GM12878 (cell line): ENCODE data around the gene C7orf33. TPM values are rescaled to one million over a fixed set of nuclear protein-coding genes. Genes with fewer than 3 reads are reported as not detected.

Experiments
- ATAC-seq: fragments of 200-7000 bp; cut with Tn5 transposase; 3 replicates; pipeline ENCODE4 v1.9.1; 2020; ENCODE audit warnings: mild to moderate bottlenecking, moderate library complexity
- BruUV-seq: library from RNA; stranded (reverse); fragments of 400-500 nt; replicated peaks from 2 replicates; lab custom pipeline; 2021; lab: Mats Ljungman, UMichigan
- CTCF ChIA-PET: fragments of 300-600 bp; sonication (Branson Sonifier 250); formaldehyde crosslinking; extraction: SDS; loops from one replicate; lab custom pipeline; 2021; ENCODE audit warnings: inconsistent platforms; lab: Yijun Ruan, JAX
- POLR2A ChIA-PET: fragments of 350-600 bp; formaldehyde crosslinking; extraction: SDS; loops from one replicate; lab custom pipeline; 2021; ENCODE audit warnings: inconsistent platforms; lab: Charles Lee
- RAD21 ChIA-PET: fragments of 300-600 bp; sonication (Branson Sonifier 250); formaldehyde crosslinking; loops from one replicate; lab custom pipeline; 2023; ENCODE audit warnings: antibody characterized with exemption; ENCODE audit not compliant: unreplicated experiment; lab: Charles Lee
- SMC1A ChIA-PET: fragments of 300-600 bp; sonication (Branson Sonifier 250); formaldehyde crosslinking; loops from one replicate; lab custom pipeline; 2023; ENCODE audit not compliant: unreplicated experiment, uncharacterized antibody; lab: Charles Lee
- DNase-seq: peaks from one replicate; pipeline ENCODE4 v3.0.0-alpha.2; 2011; ENCODE audit warnings: low read depth, low spot score
- FAIRE-seq: peaks from 3 replicates; lab custom pipeline; 2011; peaks lifted over from hg19 to GRCh38; lab: Jason Lieb, UNC
- H2AFZ ChIP-seq: 2 replicates; pipeline ENCODE4 v1.6.0; 2011; ENCODE audit warnings: low read depth, low read length, control low read depth; ENCODE audit not compliant: control insufficient read depth
- H3K27ac ChIP-seq: 2 replicates; pipeline ENCODE4 v1.5.1; 2011; ENCODE audit warnings: control low read depth; ENCODE audit not compliant: control insufficient read depth, insufficient read depth
- H3K27me3 ChIP-seq, 2 experiments: replicated peaks in 1 of 2; 2 replicates each; pipeline versions ENCODE4 v1.6.0 to v1.6.1; 2011; ENCODE audit warnings: low read length in 1 of 2; ENCODE audit not compliant: control insufficient read depth in 2 of 2, insufficient read depth in 2 of 2
- H3K36me3 ChIP-seq, 2 experiments: 2 replicates each; pipeline ENCODE4 v1.5.1; 2011; ENCODE audit warnings: low read length in 1 of 2; ENCODE audit not compliant: control insufficient read depth in 2 of 2, insufficient read depth in 2 of 2
- H3K4me1 ChIP-seq: 2 replicates; pipeline ENCODE4 v1.6.1; 2011; ENCODE audit warnings: mild to moderate bottlenecking, low read length, moderate library complexity, mixed read lengths; ENCODE audit not compliant: control insufficient read depth, insufficient read depth
- H3K4me2 ChIP-seq: 2 replicates; pipeline ENCODE4 v1.6.0; 2011; ENCODE audit warnings: control low read depth; ENCODE audit not compliant: control insufficient read depth, insufficient read depth
- H3K4me3 ChIP-seq: fragments of 200-600 bp; sonication (generic); 2 replicates; pipeline ENCODE4 v1.5.1; 2016
- H3K79me2 ChIP-seq: 2 replicates; pipeline ENCODE4 v1.6.0; 2011; ENCODE audit warnings: low read length; ENCODE audit not compliant: control insufficient read depth, insufficient read depth
- H3K9ac ChIP-seq: 2 replicates; pipeline ENCODE4 v1.8.0; 2011; ENCODE audit warnings: low read length, control low read depth, mixed read lengths; ENCODE audit not compliant: control insufficient read depth, insufficient read depth
- H3K9me3 ChIP-seq: replicated peaks from 3 replicates; pipeline ENCODE4 v1.5.1; 2011; ENCODE audit warnings: mild to moderate bottlenecking, low read length; ENCODE audit not compliant: control insufficient read depth, insufficient read depth
- H4K20me1 ChIP-seq: 2 replicates; pipeline ENCODE4 v1.6.0; 2011; ENCODE audit not compliant: control insufficient read depth, insufficient read depth
- BACH1 ChIP-seq: fragments of 450-650 bp; IDR thresholded peaks from 2 replicates; pipeline ENCODE4 v1.6.1; 2017; ENCODE audit warnings: mild to moderate bottlenecking, borderline replicate concordance
- ETV6 ChIP-seq, 2 experiments: fragments of 450-650 bp in 1 of 2; IDR thresholded peaks in 1 of 2; conservative IDR thresholded peaks in 1 of 2; 2 replicates each; pipeline ENCODE4 v1.6.1; 2014; ENCODE audit warnings: antibody characterized with exemption in 1 of 2, borderline replicate concordance in 1 of 2, low read depth in 1 of 2, mild to moderate bottlenecking in 1 of 2, moderate library complexity in 1 of 2
- HDGF ChIP-seq: fragments of 450-650 bp; IDR thresholded peaks from 2 replicates; pipeline ENCODE4 v1.6.1; 2016; ENCODE audit warnings: antibody characterized with exemption
- JUND ChIP-seq: IDR thresholded peaks from 2 replicates; pipeline ENCODE4 v1.6.1; 2012; ENCODE audit warnings: low read depth, mild to moderate bottlenecking, low read length, improper control_type of control experiment, moderate library complexity
- LARP7 ChIP-seq: fragments of 450-650 bp; IDR thresholded peaks from 2 replicates; pipeline ENCODE4 v1.6.1; 2017; ENCODE audit warnings: mild to moderate bottlenecking
- MEF2A ChIP-seq: IDR thresholded peaks from 2 replicates; pipeline ENCODE4 v1.6.1; 2011; ENCODE audit warnings: low read depth, mild to moderate bottlenecking, low read length, moderate library complexity; ENCODE audit not compliant: insufficient read depth
- MTA2 ChIP-seq: fragments of 450-650 bp; IDR thresholded peaks from 2 replicates; pipeline ENCODE4 v1.6.1; 2016; ENCODE audit warnings: low read depth, mild to moderate bottlenecking, moderate library complexity
- NKRF ChIP-seq: fragments of 450-650 bp; conservative IDR thresholded peaks from 2 replicates; pipeline ENCODE4 v1.6.1; 2017; ENCODE audit warnings: mild to moderate bottlenecking, moderate library complexity
- NR2C1 ChIP-seq: fragments of 450-650 bp; IDR thresholded peaks from 2 replicates; pipeline ENCODE4 v1.6.1; 2017; ENCODE audit warnings: antibody characterized with exemption, mild to moderate bottlenecking, moderate library complexity
- PAX8 ChIP-seq: fragments of 450-650 bp; IDR thresholded peaks from 2 replicates; pipeline ENCODE4 v1.6.1; 2017; ENCODE audit warnings: mild to moderate bottlenecking, moderate library complexity
- POU2F2 ChIP-seq: IDR thresholded peaks from 3 replicates; pipeline ENCODE4 v1.6.1; 2011; ENCODE audit warnings: low read depth, mild to moderate bottlenecking, low read length, borderline replicate concordance
- RFX5 ChIP-seq: IDR thresholded peaks from 2 replicates; pipeline ENCODE4 v1.6.1; 2011; ENCODE audit warnings: low read depth, low read length, improper control_type of control experiment
- SMAD5 ChIP-seq: IDR thresholded peaks from 2 replicates; pipeline ENCODE4 v1.6.1; 2016; ENCODE audit warnings: antibody characterized with exemption, low read depth
- SMC3 ChIP-seq: IDR thresholded peaks from 2 replicates; pipeline ENCODE4 v1.6.1; 2011; ENCODE audit warnings: low read length, improper control_type of control experiment, borderline replicate concordance
- SRF ChIP-seq, 2 experiments: IDR thresholded peaks; 2 replicates each; pipeline ENCODE4 v1.6.1; 2011; ENCODE audit warnings: low read depth in 2 of 2, low read length in 2 of 2, mild to moderate bottlenecking in 1 of 2, moderate library complexity in 1 of 2
- SUZ12 ChIP-seq: fragments of 200-600 bp; sonication (generic); IDR thresholded peaks from one replicate; pipeline ENCODE4 v1.6.1; 2018; ENCODE audit warnings: antibody characterized with exemption, mild to moderate bottlenecking; ENCODE audit not compliant: unreplicated experiment
- ZBTB33 ChIP-seq: fragments of 450-650 bp; IDR thresholded peaks from 2 replicates; pipeline ENCODE4 v1.6.1; 2017; ENCODE audit warnings: mild to moderate bottlenecking
- ZNF384 ChIP-seq: IDR thresholded peaks from 2 replicates; pipeline ENCODE4 v1.6.1; 2012; ENCODE audit warnings: low read depth, mild to moderate bottlenecking, low read length, improper control_type of control experiment, borderline replicate concordance
- ZSCAN29 ChIP-seq: fragments of 450-650 bp; IDR thresholded peaks from 2 replicates; pipeline ENCODE4 v1.6.1; 2017; ENCODE audit warnings: mild to moderate bottlenecking, moderate library complexity
- WGBS: methylation state at CpG from one replicate; pipeline ENCODE4 v1.1.6; 2016; ENCODE audit warnings: low lambda C conversion rate; ENCODE audit not compliant: insufficient replicate concordance, insufficient coverage; ENCODE audit errors: missing lambda C conversion rate; 5-methylcytosine and 5-hydroxymethylcytosine counted together
- in situ Hi-C: fragments of 300-500 bp; cut with MboI; formaldehyde crosslinking; loops from 9 replicates; pipeline ENCODE4 v1.14.3; 2018; ENCODE audit warnings: mixed read lengths
- intact Hi-C: fragments of 100-400 bp; cut with micrococcal nuclease; formaldehyde crosslinking; loops from one replicate; pipeline ENCODE4 v1.14.2; 2022; ENCODE audit not compliant: unreplicated experiment
- polyA plus RNA-seq, 11 experiments: library from polyadenylated mRNA; depleted of rRNA in 4 of 11; unstranded in 6 of 11; stranded (reverse) in 5 of 11; fragments of >200 nt; fragmentation: Nextera tagmentation in 4 of 11; fragmentation: Illumina TruSeq in 1 of 11; extraction: Ambion mirVana in 4 of 11; extraction: Trizol in 1 of 11; gene quantifications; 1 replicate in 1 of 11; 2 replicates in 10 of 11; pipeline versions ENCODE4 v1.2.1 to v1.2.3, GENCODE V29; 2011 to 2016; ENCODE audit warnings: inconsistent platforms in 2 of 11, missing spikeins in 2 of 11, low read depth in 1 of 11
- total RNA-seq, 4 experiments: library from RNA; depleted of rRNA in 3 of 4; stranded (reverse); fragments of >200 nt in 3 of 4; fragmentation: Illumina TruSeq in 1 of 4; extraction: Trizol in 1 of 4; gene quantifications; 2 replicates each; pipeline versions ENCODE4 v1.2.1 to v1.2.3, GENCODE V29; 2013 to 2021

The C7orf33 gene
- total and polyA plus RNA-seq, 10 of the 15 experiments (the other 5 are each of a cell fraction or from before 2014, with no cell fraction given): not detected

GRCh38 chr7:148580446-148580845 lies 10.1 kb upstream of the C7orf33 start (continued):
- TF ChIP-seq ZBTB33: no peak
- no peak for TF ChIP-seq ZNF384
- TF ChIP-seq NR2C1: no peak
- no peak for TF ChIP-seq POU2F2
- no peak for TF ChIP-seq ETV6 (conservative IDR thresholded peaks at IDR 0.05 in 1 of 2, IDR thresholded peaks at IDR 0.05 in 1 of 2; ENCODE audit: borderline replicate concordance in 1 of 2, low read depth in 1 of 2)

- Histone ChIP-seq H4K20me1 (no peaks in the 10 kb centered on the region), H2AFZ (no peak overlapping the region), H3K27me3 (no peaks in the 10 kb centered on the region; a peak in 1 of 4 replicates), H3K9me3 (peaks cover 2% of the 10 kb centered on the region; the same call in 1 of the 3 replicates), H3K9ac (no peak overlapping the region), H3K36me3 (no peaks in the 10 kb centered on the region), H3K4me2 (no peak overlapping the region), H3K27ac (no peak overlapping the region), H3K4me1 (peaks cover 9% of the 10 kb centered on the region), H3K79me2 (no peaks in the 10 kb centered on the region), H3K4me3 (no peak overlapping the region)
- 53% methylated on average over 3 of the region's 3 CpGs for WGBS
- ChIA-PET SMC1A (no interaction called here), CTCF (no interaction called here), RAD21 (interaction anchor here (0.7 kb wide), 1 partner anchor 381 kb away, joined by 3 read pairs; no protein-coding TSS in a partner anchor), POLR2A (no interaction called here)
- in situ Hi-C loops (no loop called here), intact Hi-C loops (loop anchor here (5.0 kb wide), 1 partner anchor 74 kb away; no protein-coding TSS in a partner anchor)
- no peak for DNase-seq
- FAIRE-seq: no peak
- ATAC-seq: no peak
- no TSS peak for BruUV-seq
- TF ChIP-seq LARP7: no peak
- no peak for TF ChIP-seq HDGF
- TF ChIP-seq SMAD5: no peak
- no peak for TF ChIP-seq NR2C1
- no peak for TF ChIP-seq NKRF
- no peak for TF ChIP-seq RFX5
- no peak for TF ChIP-seq SMC3
- TF ChIP-seq SRF (IDR thresholded peaks at IDR 0.05; ENCODE audit: low read depth in 2 of 2, low read length in 2 of 2): no peak
- TF ChIP-seq JUND: no peak
- TF ChIP-seq BACH1: no peak
- no peak for TF ChIP-seq MEF2A
- TF ChIP-seq MTA2: no peak
- no peak for TF ChIP-seq PAX8
- no peak for TF ChIP-seq ZSCAN29
- no peak for TF ChIP-seq SUZ12
Measured at GRCh38 chr7:148581624-148582023, 8.9 kb upstream of the C7orf33 start.
